ENCODE data around the gene AHDC1. TPM values are rescaled to one million over a fixed set of nuclear protein-coding genes. Genes with fewer than 3 reads are reported as not detected.

AHDC1 gene
- polyA plus RNA-seq, 3 donors = 0.16 to 3.3 (median 0.30) TPM

GRCh38 chr1:27634177-27634984 lies 30.4 kb upstream of the AHDC1 start:
- peaks cover 24 to 46% of the 10 kb centered on the region in 2 donors for H3K36me3 Mint-ChIP-seq
- no peak overlapping the region for H2AFZ ChIP-seq (ENCODE audit: insufficient read depth, low read depth, low read length, poor library complexity, severe bottlenecking)
- TF ChIP-seq, protein P1, sequence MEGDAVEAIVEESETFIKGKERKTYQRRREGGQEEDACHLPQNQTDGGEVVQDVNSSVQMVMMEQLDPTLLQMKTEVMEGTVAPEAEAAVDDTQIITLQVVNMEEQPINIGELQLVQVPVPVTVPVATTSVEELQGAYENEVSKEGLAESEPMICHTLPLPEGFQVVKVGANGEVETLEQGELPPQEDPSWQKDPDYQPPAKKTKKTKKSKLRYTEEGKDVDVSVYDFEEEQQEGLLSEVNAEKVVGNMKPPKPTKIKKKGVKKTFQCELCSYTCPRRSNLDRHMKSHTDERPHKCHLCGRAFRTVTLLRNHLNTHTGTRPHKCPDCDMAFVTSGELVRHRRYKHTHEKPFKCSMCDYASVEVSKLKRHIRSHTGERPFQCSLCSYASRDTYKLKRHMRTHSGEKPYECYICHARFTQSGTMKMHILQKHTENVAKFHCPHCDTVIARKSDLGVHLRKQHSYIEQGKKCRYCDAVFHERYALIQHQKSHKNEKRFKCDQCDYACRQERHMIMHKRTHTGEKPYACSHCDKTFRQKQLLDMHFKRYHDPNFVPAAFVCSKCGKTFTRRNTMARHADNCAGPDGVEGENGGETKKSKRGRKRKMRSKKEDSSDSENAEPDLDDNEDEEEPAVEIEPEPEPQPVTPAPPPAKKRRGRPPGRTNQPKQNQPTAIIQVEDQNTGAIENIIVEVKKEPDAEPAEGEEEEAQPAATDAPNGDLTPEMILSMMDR (IDR thresholded peaks at IDR 0.05) = no peak
- intact Hi-C loops (cut with micrococcal nuclease) = loop anchor here in 1 of 2 donors (2.0 to 5.0 kb wide), 2 partner anchors 14 to 632 kb away; no protein-coding TSS in a partner anchor
- H3K4me3 Mint-ChIP-seq = peak overlapping the region; percentile 94 to 96
- peaks cover 65% of the 10 kb centered on the region for H3K79me2 ChIP-seq (ENCODE audit: insufficient read depth, low read length)
- H3K4me3 ChIP-seq (replicated peaks in 1 of 3; ENCODE audit: low read depth in 2 of 3, low read length in 3 of 3) = peak overlapping the region; percentile 81 to 100 (median 84)
- no peaks in the 10 kb centered on the region for H3K27me3 ChIP-seq (ENCODE audit: control insufficient read depth in 2 of 2, insufficient read depth in 2 of 2, low read length in 2 of 2)
- H3K36me3 ChIP-seq (replicated peaks in 1 of 2; ENCODE audit: control insufficient read depth in 1 of 2, insufficient read depth in 2 of 2, low read length in 2 of 2) = peaks cover 2 to 11% of the 10 kb centered on the region in 2 donors
- H3K4me1 Mint-ChIP-seq = peaks cover 68% of the 10 kb centered on the region
- peak overlapping the region; percentile 96 to 98 for H3K27ac ChIP-seq (ENCODE audit: low read depth in 1 of 2, low read length in 2 of 2)
- peaks cover 70 to 80% of the 10 kb centered on the region in 2 donors for H3K4me1 ChIP-seq (ENCODE audit: control insufficient read depth in 1 of 2, insufficient read depth in 2 of 2, low read length in 2 of 2)
- H3K27me3 Mint-ChIP-seq (ENCODE audit: low read depth in 3 of 3) = peaks cover 0 to 2% (median 0%) of the 10 kb centered on the region in 3 donors
- DNase-seq = peak; percentile 61 to 72 (median 66)
- no peaks in the 10 kb centered on the region for H3K9me3 ChIP-seq (replicated peaks in 1 of 2; ENCODE audit: control insufficient read depth in 1 of 2, insufficient read depth in 1 of 2, low read length in 2 of 2)
- peak overlapping the region; percentile 96 for H3K4me2 ChIP-seq (replicated peaks; ENCODE audit: extremely low read depth, low read length, poor library complexity, severe bottlenecking)
- peaks cover 0 to 2% (median 0%) of the 10 kb centered on the region in 7 donors for H3K9me3 Mint-ChIP-seq
- H3K9ac ChIP-seq (ENCODE audit: insufficient read depth, low read length, poor library complexity, severe bottlenecking) = peak overlapping the region; percentile 100
- under 1% methylated on average over 61 of the region's 63 CpGs for WGBS (ENCODE audit: insufficient coverage)
- H3K27ac Mint-ChIP-seq = peak overlapping the region in 6 of 7 donors; percentile 98 to 100 (median 99)
- peaks cover 15% of the 10 kb centered on the region for H4K20me1 ChIP-seq (ENCODE audit: insufficient read depth, low read length)

DNA sequence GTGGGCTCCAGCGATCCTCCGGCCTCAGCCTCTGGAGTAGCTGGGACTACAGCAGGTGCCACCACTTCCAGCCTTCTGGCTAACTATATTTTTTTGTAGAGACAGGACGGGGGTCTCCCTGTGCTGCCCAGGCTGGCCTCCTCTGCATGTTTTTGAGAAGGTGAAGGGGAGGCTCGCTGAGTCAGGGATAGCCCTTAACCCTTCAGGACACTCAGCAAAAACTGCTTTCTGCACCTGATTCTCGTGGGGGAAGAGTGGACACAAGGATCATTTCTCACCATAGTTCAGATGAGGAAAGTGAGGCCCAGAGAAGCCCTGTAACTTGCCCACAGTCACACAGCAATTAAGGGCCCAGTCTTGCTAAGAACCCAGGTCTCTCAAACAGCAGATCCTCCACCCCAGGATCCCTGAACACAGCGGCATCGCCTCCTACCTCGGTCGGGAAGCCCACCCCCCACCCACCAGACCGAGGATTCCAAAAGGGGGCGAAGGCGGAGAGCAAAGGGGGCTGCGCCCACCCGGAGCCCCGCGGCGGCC lies 29.8 kb upstream of the AHDC1 start:
- Histone ChIP-seq H3K9ac (ENCODE audit: insufficient read depth, low read length, poor library complexity, severe bottlenecking) (peak overlapping the region; percentile 100), H3K4me2 (replicated peaks; ENCODE audit: extremely low read depth, low read length, poor library complexity, severe bottlenecking) (peak overlapping the region; percentile 96), H3K27me3 (ENCODE audit: control insufficient read depth in 2 of 2, insufficient read depth in 2 of 2, low read length in 2 of 2) (no peaks in the 10 kb centered on the region), H4K20me1 (ENCODE audit: insufficient read depth, low read length) (peaks cover 15% of the 10 kb centered on the region), H2AFZ (ENCODE audit: insufficient read depth, low read depth, low read length, poor library complexity, severe bottlenecking) (no peak overlapping the region), H3K4me1 (ENCODE audit: control insufficient read depth in 1 of 2, insufficient read depth in 2 of 2, low read length in 2 of 2) (peaks cover 76 to 87% of the 10 kb centered on the region in 2 donors), H3K79me2 (ENCODE audit: insufficient read depth, low read length) (peaks cover 72% of the 10 kb centered on the region), H3K4me3 (replicated peaks in 1 of 3; ENCODE audit: low read depth in 2 of 3, low read length in 3 of 3) (peak overlapping the region; percentile 81 to 100 (median 84)), H3K9me3 (replicated peaks in 1 of 2; ENCODE audit: control insufficient read depth in 1 of 2, insufficient read depth in 1 of 2, low read length in 2 of 2) (no peaks in the 10 kb centered on the region), H3K27ac (ENCODE audit: low read depth in 1 of 2, low read length in 2 of 2) (peak overlapping the region; percentile 96 to 98), H3K36me3 (replicated peaks in 1 of 2; ENCODE audit: control insufficient read depth in 1 of 2, insufficient read depth in 2 of 2, low read length in 2 of 2) (peaks cover 4 to 13% of the 10 kb centered on the region in 2 donors)
- peak overlapping the region; percentile 94 to 97 for H3K4me3 Mint-ChIP-seq
- WGBS (ENCODE audit: insufficient coverage) = 10% methylated on average over 13 of the region's 17 CpGs
- H3K9me3 Mint-ChIP-seq = peaks cover 0 to 2% (median 0%) of the 10 kb centered on the region in 7 donors
- H3K27me3 Mint-ChIP-seq (ENCODE audit: low read depth in 3 of 3) = peaks cover 0 to 2% (median 0%) of the 10 kb centered on the region in 3 donors
- no peak for DNase-seq
- peak overlapping the region in 3 of 7 donors; percentile 99 to 100 (median 100) for H3K27ac Mint-ChIP-seq
- intact Hi-C loops (cut with micrococcal nuclease) = loop anchor here in 1 of 2 donors (2.0 to 5.0 kb wide), 2 partner anchors 13 to 631 kb away; no protein-coding TSS in a partner anchor
- TF ChIP-seq, protein P1 (IDR thresholded peaks at IDR 0.05) = no peak
- H3K36me3 Mint-ChIP-seq = peaks cover 28 to 53% of the 10 kb centered on the region in 2 donors
- H3K4me1 Mint-ChIP-seq = peaks cover 73% of the 10 kb centered on the region

All from CD14-positive monocyte (primary cell).